K562 (cell line): ENCODE results near the gene ENO2. TPM values are rescaled to one million over a fixed set of nuclear protein-coding genes. Genes with fewer than 3 reads are reported as not detected.
A peak's percentile ranks its signal among the peaks of the same experiment; 100 is the strongest.

Experiments
- ARHGAP35 ChIP-seq: fragments of 450-650 bp; IDR thresholded peaks from 2 replicates; pipeline ENCODE4 v1.6.1; 2018; ENCODE audit not compliant: partially characterized antibody
- BRCA1 ChIP-seq, 2 experiments: fragments of 450-650 bp in 1 of 2; sonication (generic) in 1 of 2; formaldehyde crosslinking in 1 of 2; IDR thresholded peaks; 2 replicates each; pipeline versions ENCODE4 v1.5.0 to v1.6.1; 2017 to 2020; ENCODE audit warnings: mild to moderate bottlenecking in 1 of 2, missing genetic modification reagents in 1 of 2
- CAMTA2 ChIP-seq: fragments of 250-450 bp; sonication (Bioruptor Pico); conservative IDR thresholded peaks from 2 replicates; pipeline ENCODE4 v1.5.1; 2022
- CBFA2T3 ChIP-seq: fragments of 450-650 bp; IDR thresholded peaks from 2 replicates; pipeline ENCODE4 v1.6.1; 2017
- CBX3 ChIP-seq, 2 experiments: IDR thresholded peaks; 1 replicate in 1 of 2; 2 replicates in 1 of 2; pipeline ENCODE4 v1.6.1; 2012; ENCODE audit warnings: inconsistent platforms in 2 of 2, low read length in 2 of 2, borderline replicate concordance in 1 of 2, control low read depth in 1 of 2
- ELF2 ChIP-seq: fragments of 250-450 bp; sonication (Bioruptor Pico); IDR thresholded peaks from 2 replicates; pipeline ENCODE4 v1.5.0; 2021; ENCODE audit warnings: mild to moderate bottlenecking
- GABPB2 ChIP-seq: fragments of 250-450 bp; sonication (Bioruptor Pico); conservative IDR thresholded peaks from 2 replicates; pipeline ENCODE4 v1.5.1; 2021; ENCODE audit warnings: mild to moderate bottlenecking
- KDM2B ChIP-seq: fragments of 250-450 bp; sonication (Bioruptor Pico); IDR thresholded peaks from 2 replicates; pipeline ENCODE4 v1.8.0; 2021; ENCODE audit warnings: mild to moderate bottlenecking, moderate library complexity
- MAFF ChIP-seq: IDR thresholded peaks from 2 replicates; pipeline ENCODE4 v1.6.1; 2012; ENCODE audit warnings: low read length, improper control_type of control experiment
- MCM3 ChIP-seq: fragments of 450-650 bp; IDR thresholded peaks from 2 replicates; pipeline ENCODE4 v1.6.1; 2016
- MXI1 ChIP-seq: IDR thresholded peaks from 2 replicates; pipeline ENCODE4 v1.6.1; 2011; ENCODE audit warnings: low read depth, mild to moderate bottlenecking, improper control_type of control experiment, low read length
- PPARD ChIP-seq: fragments of 250-450 bp; sonication (Bioruptor Pico); IDR thresholded peaks from 2 replicates; pipeline ENCODE4 v1.8.0; 2022; ENCODE audit warnings: inconsistent platforms, mild to moderate bottlenecking, moderate library complexity
- SAFB2 ChIP-seq: fragments of 200-400 bp; formaldehyde crosslinking; IDR thresholded peaks from 2 replicates; pipeline ENCODE4 v1.6.1; 2018; ENCODE audit warnings: borderline replicate concordance, low read length, low read depth, moderate library complexity; ENCODE audit not compliant: severe bottlenecking
- SRSF3 ChIP-seq: fragments of 200-400 bp; formaldehyde crosslinking; IDR thresholded peaks from 2 replicates; pipeline ENCODE4 v1.6.1; 2016; ENCODE audit warnings: mild to moderate bottlenecking, low read length, moderate library complexity; ENCODE audit not compliant: insufficient read depth
- TAF1 ChIP-seq: IDR thresholded peaks from 2 replicates; pipeline ENCODE4 v1.6.1; 2011; ENCODE audit warnings: mild to moderate bottlenecking, low read length, moderate library complexity; ENCODE audit not compliant: insufficient read depth, control insufficient read depth, severe bottlenecking; ENCODE audit errors: extremely low read depth
- TCF3 ChIP-seq: sonication (generic); formaldehyde crosslinking; IDR thresholded peaks from 2 replicates; pipeline ENCODE4 v1.4.0; 2020; ENCODE audit warnings: mild to moderate bottlenecking, missing genetic modification reagents
- TCF7 ChIP-seq: sonication (generic); IDR thresholded peaks from 2 replicates; pipeline ENCODE4 v1.6.1; 2016; ENCODE audit warnings: antibody characterized with exemption, borderline replicate concordance
- TCFL5 ChIP-seq: fragments of 250-450 bp; sonication (Bioruptor Pico); conservative IDR thresholded peaks from 2 replicates; pipeline ENCODE4 v1.6.1; 2021; ENCODE audit warnings: mild to moderate bottlenecking, moderate library complexity, matching md5 sums
- ZNF146 ChIP-seq: IDR thresholded peaks from one replicate; pipeline ENCODE4 v1.6.1; 2018; ENCODE audit warnings: missing compliant biosample characterization; ENCODE audit not compliant: unreplicated experiment
- ZNF311 ChIP-seq: fragments of 250-450 bp; sonication (Bioruptor Pico); IDR thresholded peaks from 2 replicates; pipeline ENCODE4 v1.4.0; 2020; ENCODE audit warnings: mild to moderate bottlenecking, moderate library complexity
- ZNF408 ChIP-seq: fragments of 250-450 bp; sonication (Bioruptor Pico); IDR thresholded peaks from 2 replicates; pipeline ENCODE4 v1.4.0; 2020; ENCODE audit warnings: low read depth, mild to moderate bottlenecking, moderate library complexity
- ZNF589 ChIP-seq: fragments of 200-800 bp; sonication (Bioruptor generic); IDR thresholded peaks from 2 replicates; pipeline ENCODE4 v1.6.1; 2016; ENCODE audit warnings: low read depth, missing genetic modification characterization, missing compliant biosample characterization
- ZNF764 ChIP-seq: fragments of 250-450 bp; sonication (Bioruptor Pico); IDR thresholded peaks from 2 replicates; pipeline ENCODE4 v1.4.0; 2020; ENCODE audit warnings: low read depth, mild to moderate bottlenecking, moderate library complexity
- ZNF79 ChIP-seq: fragments of 250-450 bp; sonication (Bioruptor Pico); IDR thresholded peaks from 2 replicates; pipeline ENCODE4 v1.4.0; 2020; ENCODE audit warnings: low read depth, mild to moderate bottlenecking, moderate library complexity
- ZZZ3 ChIP-seq: fragments of 450-650 bp; IDR thresholded peaks from 2 replicates; pipeline ENCODE4 v1.6.1; 2016; ENCODE audit warnings: antibody characterized with exemption, mild to moderate bottlenecking, moderate library complexity
- polyA plus RNA-seq, 8 experiments: library from polyadenylated mRNA; depleted of rRNA in 4 of 8; stranded (reverse) in 5 of 8; unstranded in 3 of 8; fragments of >200 nt; fragmentation: Nextera tagmentation in 2 of 8; fragmentation: Illumina TruSeq in 1 of 8; extraction: Ambion mirVana in 2 of 8; extraction: Trizol in 1 of 8; gene quantifications; 2 replicates each; pipeline versions ENCODE4 v1.2.1 to v1.2.3, GENCODE V29; 2011 to 2014; ENCODE audit warnings: inconsistent platforms in 1 of 8, missing spikeins in 1 of 8
- total RNA-seq, 7 experiments: library from RNA; depleted of rRNA in 6 of 7; stranded (reverse); fragments of >200 nt in 6 of 7; fragmentation: Illumina TruSeq in 2 of 7; extraction: Trizol in 2 of 7; gene quantifications; 2 replicates each; pipeline versions ENCODE4 v1.2.1 to v1.2.3, GENCODE V29; 2011 to 2021; ENCODE audit warnings: low replicate concordance in 1 of 7
- TF ChIP-seq, protein P1 (sequence below): fragments of 450-650 bp; formaldehyde crosslinking; IDR thresholded peaks from 2 replicates; pipeline ENCODE4 v1.4.0; 2020; ENCODE audit warnings: mild to moderate bottlenecking, moderate library complexity
- TF ChIP-seq, protein P2 (sequence below): fragments of 250-450 bp; sonication (Bioruptor Pico); IDR thresholded peaks from 2 replicates; pipeline ENCODE4 v1.8.0; 2022; ENCODE audit warnings: moderate library complexity, mild to moderate bottlenecking, inconsistent platforms

ENO2 gene
- total and polyA plus RNA-seq, 9 of the 15 experiments (the other 6 are each of a cell fraction or from before 2014, with no cell fraction given), result 10.9 to 43.3 (median 21.0) TPM

DNA sequence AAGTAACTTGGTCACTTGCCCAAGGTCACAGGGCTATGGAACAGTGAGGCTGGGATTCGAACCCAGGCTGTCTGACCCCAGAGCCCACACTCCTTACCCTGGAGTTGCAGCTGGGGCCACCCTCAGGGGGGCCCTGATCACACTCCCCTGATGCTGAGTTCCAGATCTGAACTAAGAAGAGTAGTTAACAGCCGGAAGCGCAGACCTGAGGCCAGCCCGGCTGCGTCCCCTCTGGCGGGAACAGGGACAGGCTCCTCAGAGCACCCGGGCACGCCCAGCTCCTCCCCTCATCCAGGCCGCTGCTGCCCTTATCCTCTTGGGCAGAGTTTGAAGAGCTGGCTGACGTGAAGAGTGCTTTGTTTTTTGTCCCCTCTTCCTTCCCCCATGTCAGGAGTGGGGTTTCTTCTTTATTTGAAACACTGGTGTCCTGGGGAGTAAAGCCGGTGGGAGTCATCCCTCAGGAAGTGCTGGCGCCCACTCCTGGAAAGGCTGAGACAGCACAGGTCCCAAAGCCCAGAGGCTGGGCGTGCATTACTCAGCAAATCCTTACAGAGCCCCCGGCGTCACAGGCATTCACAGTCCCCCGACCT, 47.4 kb downstream of the ENO2 start (continued):
- TF ChIP-seq TCF7, result no peak
- TF ChIP-seq ZZZ3, result no peak
- TF ChIP-seq TAF1, result peak; percentile 49
- no peak for TF ChIP-seq CBFA2T3
- TF ChIP-seq TCF3, result no peak; the same call in 1 of the 2 replicates
- TF ChIP-seq GABPB2, result no peak
- TF ChIP-seq ARHGAP35, result no peak
- TF ChIP-seq PPARD (CRISPR knock-in tag), result no peak
- no peak for TF ChIP-seq ZNF589 (CRISPR knock-in tag)
- TF ChIP-seq, protein P1, sequence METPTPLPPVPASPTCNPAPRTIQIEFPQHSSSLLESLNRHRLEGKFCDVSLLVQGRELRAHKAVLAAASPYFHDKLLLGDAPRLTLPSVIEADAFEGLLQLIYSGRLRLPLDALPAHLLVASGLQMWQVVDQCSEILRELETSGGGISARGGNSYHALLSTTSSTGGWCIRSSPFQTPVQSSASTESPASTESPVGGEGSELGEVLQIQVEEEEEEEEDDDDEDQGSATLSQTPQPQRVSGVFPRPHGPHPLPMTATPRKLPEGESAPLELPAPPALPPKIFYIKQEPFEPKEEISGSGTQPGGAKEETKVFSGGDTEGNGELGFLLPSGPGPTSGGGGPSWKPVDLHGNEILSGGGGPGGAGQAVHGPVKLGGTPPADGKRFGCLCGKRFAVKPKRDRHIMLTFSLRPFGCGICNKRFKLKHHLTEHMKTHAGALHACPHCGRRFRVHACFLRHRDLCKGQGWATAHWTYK (CRISPR knock-in tag), result no peak
- TF ChIP-seq SRSF3, result no peak
- TF ChIP-seq CAMTA2, result no peak
- no peak for TF ChIP-seq ZNF764 (CRISPR knock-in tag)
- TF ChIP-seq SAFB2, result no peak
- TF ChIP-seq BRCA1 (IDR thresholded peaks at IDR 0.05), result no peak
- TF ChIP-seq BRCA1 (CRISPR knock-in tag; IDR thresholded peaks at IDR 0.05), result no peak
- TF ChIP-seq MXI1, result no peak
- TF ChIP-seq ELF2, result no peak
- no peak for TF ChIP-seq ZNF408 (CRISPR knock-in tag)
- TF ChIP-seq ZNF311 (CRISPR knock-in tag), result no peak
- TF ChIP-seq KDM2B (CRISPR knock-in tag), result no peak
- TF ChIP-seq MCM3, result no peak
- TF ChIP-seq, protein P2, sequence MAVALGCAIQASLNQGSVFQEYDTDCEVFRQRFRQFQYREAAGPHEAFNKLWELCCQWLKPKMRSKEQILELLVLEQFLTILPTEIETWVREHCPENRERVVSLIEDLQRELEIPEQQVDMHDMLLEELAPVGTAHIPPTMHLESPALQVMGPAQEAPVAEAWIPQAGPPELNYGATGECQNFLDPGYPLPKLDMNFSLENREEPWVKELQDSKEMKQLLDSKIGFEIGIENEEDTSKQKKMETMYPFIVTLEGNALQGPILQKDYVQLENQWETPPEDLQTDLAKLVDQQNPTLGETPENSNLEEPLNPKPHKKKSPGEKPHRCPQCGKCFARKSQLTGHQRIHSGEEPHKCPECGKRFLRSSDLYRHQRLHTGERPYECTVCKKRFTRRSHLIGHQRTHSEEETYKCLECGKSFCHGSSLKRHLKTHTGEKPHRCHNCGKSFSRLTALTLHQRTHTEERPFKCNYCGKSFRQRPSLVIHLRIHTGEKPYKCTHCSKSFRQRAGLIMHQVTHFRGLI (CRISPR knock-in tag), result no peak
- peak; percentile 79 for TF ChIP-seq MAFF
- TF ChIP-seq CBX3 (IDR thresholded peaks at IDR 0.05; ENCODE audit: borderline replicate concordance in 1 of 2, low read length in 2 of 2), result no peak
- no peak for TF ChIP-seq ZNF79 (CRISPR knock-in tag)
- TF ChIP-seq TCFL5 (CRISPR knock-in tag), result no peak
- no peak for TF ChIP-seq ZNF146 (CRISPR knock-in tag)
